ENCODE data around the gene LINGO1.

LINGO1 gene

DNA sequence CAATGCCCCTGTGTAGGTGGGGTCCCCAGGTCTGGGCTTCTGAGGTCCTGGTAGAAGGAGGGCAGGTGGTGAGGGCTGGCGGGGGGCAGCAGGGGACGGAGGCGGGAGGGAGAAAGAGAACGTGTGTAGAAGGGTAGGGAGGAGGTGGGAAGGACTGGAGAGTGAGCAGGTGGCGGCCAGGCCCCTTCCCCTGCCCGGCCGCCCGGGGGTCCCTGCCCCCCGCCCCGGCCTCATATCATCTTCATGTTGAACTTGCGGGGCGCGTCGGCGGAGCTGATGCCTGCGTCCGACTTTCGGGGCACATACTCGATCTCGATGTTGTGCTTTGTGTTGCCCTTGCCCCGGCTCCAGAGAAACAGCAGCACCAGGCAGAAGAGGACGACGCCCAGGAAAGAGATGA lies 18.9 kb downstream of the LINGO1 start:
- no peak for DNase-seq

GRCh38 chr15:77612958-77613601 lies 19.6 kb downstream of the LINGO1 start:
- DNase-seq, result no peak

DNA sequence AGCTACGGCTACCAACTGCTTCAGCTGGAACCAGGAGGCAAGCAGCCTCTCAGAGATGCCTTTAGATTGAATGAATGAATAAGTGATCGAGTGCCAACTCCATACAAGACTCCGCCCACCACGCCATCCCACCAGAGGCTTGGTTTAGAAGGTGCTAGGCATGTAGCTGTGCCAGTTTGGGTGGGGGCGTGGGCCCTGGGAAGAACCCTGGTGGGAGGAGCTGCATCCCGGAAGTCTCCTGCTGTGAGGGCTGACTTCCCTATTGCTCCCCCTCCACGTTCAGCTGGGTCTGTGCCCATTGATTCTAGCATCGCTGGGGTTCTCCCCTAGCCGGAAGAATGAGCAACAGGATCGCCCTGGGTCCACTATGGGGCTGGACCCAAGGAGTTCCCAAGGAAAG lies 20.9 kb downstream of the LINGO1 start:
- DNase-seq, result no peak

DNA sequence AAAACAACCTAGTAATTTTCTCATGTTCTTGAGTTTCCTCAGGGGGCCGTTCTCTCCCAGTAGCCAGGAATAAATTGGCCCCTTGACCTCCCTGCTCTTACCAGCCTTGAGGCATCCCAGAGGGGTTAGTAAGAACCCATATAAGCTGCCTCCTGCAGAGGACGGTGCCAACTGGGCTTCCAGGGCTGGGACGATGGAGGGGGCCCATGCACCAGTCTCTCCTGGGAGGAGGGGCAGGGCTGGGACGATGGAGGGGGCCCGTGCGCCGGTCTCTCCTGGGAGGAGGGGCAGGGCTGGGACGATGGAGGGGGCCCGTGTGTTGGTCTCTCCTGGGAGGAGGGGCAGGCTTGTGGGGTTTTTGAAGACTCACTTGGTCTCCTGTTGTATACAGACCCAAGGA lies 22.0 kb downstream of the LINGO1 start:
- DNase-seq, result no peak

- DNase-seq, result no peak
Measured at GRCh38 chr15:77609558-77609957, 23.2 kb downstream of the LINGO1 start.

DNA sequence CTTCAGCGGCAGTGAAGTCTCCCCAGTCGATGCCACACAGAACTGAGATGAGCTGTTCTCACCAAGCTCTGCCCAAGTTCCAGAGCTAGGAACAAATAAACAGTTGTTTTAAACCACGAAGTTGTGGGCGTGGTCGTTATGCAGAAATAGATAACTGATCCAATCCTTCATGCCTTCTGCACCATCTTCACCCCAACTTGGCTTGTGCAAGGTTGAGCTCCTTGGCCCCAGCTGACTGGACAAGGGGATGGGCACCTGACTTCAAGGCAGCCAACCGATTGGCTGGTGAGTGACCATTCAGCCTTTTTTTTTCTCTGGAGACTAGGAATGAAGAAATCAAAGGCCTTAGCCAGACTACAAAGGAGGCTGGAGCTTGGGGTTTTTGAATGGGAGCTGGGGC lies 23.9 kb downstream of the LINGO1 start:
- no peak for DNase-seq

GRCh38 chr15:77607894-77608261 lies 24.8 kb downstream of the LINGO1 start:
- no peak for DNase-seq

- DNase-seq, result no peak
Measured at GRCh38 chr15:77607111-77607893, 25.4 kb downstream of the LINGO1 start.

DNA sequence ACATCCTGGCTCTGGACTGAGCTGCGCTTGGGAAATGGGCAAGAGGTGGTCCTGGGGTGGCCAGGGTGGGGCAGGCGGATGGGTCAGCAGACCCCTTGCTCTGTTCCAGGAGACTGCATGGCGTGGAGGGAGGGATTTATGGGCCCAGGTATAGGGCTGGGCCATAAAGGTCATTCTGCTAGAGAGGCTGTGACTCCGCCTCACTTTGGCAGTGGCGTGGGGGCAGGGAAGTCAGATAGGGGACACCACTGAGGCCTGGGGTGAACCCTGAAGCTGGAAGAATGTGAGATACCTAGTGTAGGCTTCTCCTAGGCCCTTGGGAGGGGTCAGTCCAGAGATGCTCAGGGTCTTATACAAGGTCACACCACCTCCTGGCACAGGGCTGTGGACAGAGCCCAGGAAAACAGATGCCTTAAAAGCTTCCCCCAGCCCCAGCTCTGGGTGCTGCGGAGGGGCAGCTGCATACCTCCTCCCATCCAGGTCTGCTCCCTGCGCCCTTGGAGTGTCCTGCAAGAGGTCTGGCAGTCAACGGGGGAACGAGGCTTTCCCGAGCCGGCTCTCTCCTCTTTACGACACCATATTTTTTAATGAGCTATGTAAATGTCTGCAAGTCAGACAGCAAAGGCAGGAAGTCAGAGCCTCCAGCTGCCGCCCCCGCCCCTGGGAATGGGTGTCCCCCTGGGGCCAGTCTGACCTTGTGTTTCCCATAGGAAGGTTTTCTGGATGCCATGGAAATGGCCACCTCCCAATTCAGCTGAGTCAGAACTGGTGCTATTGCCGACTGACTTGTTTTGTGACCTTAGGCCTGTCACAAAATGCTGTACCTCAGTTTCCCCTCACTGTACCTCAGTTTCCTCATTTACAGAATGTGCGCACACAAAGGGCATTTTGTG lies 26.3 kb downstream of the LINGO1 start:
- no peak for DNase-seq

DNA sequence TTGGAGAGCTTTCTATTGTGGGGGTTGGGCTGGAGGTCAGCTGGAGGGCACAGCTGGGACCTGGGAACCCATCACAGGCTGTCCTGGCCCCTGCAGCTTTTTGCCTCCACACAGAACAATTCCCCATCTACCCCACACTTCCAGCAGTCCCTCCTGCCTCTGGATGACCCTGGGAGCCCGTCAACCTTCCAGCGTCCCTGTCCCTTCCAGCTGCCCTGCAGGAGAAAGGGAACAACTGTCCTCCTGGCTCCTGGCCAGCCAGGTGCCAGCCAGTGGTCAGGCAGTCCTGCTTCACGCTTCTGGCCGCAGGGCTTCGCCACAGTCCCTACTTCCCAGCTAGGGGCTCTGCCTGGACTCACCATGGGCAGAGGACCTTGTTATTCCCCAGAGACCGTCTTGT lies 27.2 kb downstream of the LINGO1 start:
- no peak for DNase-seq

- DNase-seq, result no peak
Measured at GRCh38 chr15:77604973-77605372, 27.7 kb downstream of the LINGO1 start.

- no peak for DNase-seq
Measured at GRCh38 chr15:77603611-77604336, 28.9 kb downstream of the LINGO1 start.

- no peak for DNase-seq
Measured at GRCh38 chr15:77602800-77603199, 29.9 kb downstream of the LINGO1 start.

- no peak for DNase-seq
Measured at GRCh38 chr15:77599899-77600298, 32.8 kb downstream of the LINGO1 start.

- no peak for DNase-seq
Measured at GRCh38 chr15:77599357-77599756, 33.4 kb downstream of the LINGO1 start.

DNA sequence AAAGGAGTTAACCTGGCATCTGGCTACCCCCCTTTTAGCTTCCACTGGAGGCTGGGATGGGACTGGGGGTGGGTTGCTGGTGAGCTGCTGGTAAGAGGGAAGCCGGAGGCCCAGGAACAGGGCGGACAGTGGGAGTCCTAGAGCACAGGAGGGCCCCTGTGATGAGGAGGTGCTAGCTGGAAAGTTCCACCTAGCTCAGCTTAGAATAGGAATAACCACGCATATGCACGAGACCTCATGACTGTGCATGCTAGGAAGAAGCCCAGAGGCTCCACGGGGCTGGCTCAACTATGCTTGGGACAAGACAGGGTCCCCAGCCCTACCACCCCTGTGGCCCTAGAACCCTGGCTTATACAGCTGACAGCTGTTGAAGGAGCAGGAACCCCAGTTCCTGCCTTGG lies 34.1 kb downstream of the LINGO1 start:
- DNase-seq, result no peak

- no peak for DNase-seq
Measured at GRCh38 chr15:77597804-77598453, 34.8 kb downstream of the LINGO1 start.

DNA sequence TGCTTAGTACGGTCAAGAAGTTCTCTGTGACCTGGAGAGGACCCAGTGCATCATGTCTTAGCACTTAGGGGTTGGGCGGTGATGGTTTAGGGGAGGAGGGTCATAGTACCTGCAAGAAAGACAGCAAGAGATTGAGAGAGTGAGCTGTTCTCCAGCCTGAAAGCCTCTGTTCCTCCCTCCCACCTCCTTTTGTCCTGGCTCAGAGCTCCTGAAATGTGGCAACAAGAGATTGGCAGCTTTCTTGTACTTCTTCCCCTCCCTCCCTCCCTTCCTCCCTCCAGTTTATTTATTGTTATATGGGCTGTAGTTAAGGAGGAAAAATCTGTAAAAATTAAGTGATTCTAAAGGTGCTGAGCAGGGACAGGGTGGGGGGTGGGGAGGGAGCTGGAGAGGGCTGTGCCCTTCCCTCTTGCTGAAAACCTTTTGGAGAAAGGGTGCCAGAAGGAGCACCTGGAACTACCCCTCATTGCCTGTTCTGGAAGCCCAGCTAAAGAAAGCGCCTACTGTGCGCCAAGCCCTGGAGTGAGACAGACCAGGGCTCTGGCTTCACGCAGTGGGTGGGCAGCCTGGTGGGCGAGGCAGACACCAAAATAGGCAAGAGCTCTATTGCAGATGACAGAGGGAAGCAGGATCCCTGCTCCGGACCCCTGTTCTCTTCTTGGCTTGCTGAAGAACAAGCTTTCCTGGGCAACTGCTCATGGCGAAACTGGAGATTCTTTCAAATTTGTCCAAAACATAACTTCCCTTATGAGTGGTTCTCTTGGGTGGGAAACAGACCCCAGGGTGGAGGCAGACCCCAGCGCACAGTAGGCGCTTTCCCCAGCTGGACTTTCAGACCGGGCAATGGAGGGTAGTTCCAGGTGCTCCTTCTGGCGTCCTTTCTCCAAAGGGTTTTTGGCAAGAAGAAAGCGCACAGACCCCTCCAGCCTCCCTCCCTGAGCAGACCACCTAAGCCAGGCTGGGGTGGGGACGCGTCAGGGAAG lies 35.6 kb downstream of the LINGO1 start:
- DNase-seq, result no peak

GRCh38 chr15:77595231-77595630 lies 37.5 kb downstream of the LINGO1 start:
- DNase-seq, result no peak

DNA sequence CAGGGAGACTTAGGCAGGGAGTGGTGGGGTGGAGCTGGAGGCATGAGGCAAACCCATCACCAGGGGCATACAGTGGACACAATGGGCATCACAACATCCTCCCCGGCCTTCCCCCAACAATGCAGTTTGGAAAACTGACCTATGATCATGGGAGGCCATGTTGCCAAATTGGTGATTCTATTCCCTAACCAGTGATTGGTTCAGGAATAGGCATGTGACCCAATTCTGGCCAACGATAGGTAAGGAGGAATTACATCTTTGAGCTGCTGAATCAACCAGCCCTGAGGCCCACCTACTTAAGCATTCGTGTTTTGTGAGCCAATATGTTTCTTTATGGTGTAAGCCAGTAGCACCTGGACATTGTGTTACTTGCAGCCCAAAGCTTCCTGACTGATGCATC lies 40.0 kb downstream of the LINGO1 start:
- DNase-seq, result no peak

DNA sequence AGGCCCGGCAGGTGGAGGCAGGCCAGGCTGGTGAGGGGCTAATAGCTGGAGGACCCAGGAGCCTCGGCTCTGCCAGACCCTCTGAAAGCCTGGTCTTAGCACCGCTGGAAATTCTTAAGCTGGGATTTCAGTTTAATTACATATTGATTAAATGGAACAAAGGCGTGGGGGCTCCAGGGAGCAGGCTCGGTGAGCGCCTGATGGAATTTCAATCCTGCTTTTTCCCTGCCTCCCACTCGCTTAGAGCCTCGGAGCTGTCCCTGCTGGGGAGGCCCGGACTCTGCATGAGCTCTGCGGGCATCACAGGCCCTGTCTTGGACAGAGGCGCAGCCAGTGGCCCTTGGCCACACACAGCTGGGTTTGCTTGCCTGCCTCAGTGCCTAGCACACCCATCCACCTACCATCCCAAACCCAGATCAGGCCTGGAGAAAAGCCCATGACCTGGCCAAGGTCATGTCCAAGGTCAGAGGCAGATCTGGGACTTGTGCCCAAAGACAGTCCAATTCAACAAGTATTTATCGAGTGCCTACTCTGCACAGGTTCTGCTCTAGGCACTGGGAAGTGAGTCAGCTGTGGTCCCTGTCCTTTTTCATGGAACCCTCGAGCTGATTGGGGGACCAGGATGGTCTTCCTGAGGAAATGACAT lies 40.6 kb downstream of the LINGO1 start:
- no peak for DNase-seq

Data from NK-92 treated with Interleukin-12 subunit alpha and Interleukin-12 subunit beta, amount 100 ng/mL, for 24 hours (cell line).